ENCODE measurements around the gene C9.
"Not testable (repeated sequence)": the region's sequence is repeated elsewhere in the genome, so short reads cannot be mapped to it uniquely, and the experiment has no call there.

The C9 gene

DNA sequence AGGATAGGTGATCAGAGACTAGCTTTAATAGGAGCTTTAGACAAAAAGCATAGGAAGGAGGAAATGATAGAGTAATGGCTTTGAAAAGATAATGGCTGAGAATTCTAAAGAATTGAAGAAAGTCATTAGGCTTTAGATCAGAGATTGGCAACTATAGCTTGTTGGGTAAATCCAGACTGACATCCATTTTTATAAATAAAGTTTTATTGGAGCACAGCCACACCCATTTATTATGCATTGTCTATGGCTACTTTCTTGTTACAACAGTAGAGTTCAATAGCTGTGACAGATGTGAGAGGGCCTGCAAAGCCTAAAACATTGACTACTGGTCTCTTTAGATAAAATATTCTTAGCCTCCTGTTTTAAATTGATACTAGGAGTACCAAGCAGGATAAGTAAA lies 104.2 kb downstream of the C9 start:
- DNase-seq (ENCODE audit: low read depth) = no peak

DNA sequence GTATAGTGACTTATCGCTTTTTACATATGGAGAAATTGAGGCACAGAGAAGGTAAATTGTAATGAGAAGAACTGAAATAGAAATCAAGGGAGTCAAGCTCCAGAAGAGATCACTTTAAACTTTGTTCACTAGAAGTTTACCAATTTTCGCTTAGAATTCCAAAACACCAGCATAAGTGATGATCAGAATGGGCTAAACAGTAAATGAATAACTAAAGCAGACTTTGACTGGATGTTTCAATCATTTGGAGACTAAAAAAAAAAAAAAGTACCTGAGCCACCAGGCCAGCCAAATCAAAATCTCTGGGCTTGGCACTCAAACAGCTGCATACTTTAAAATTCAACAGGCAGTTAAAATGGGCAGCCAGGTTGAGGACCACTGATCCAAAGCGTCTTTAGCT lies 106.7 kb downstream of the C9 start:
- DNase-seq (ENCODE audit: low read depth) = no peak

DNA sequence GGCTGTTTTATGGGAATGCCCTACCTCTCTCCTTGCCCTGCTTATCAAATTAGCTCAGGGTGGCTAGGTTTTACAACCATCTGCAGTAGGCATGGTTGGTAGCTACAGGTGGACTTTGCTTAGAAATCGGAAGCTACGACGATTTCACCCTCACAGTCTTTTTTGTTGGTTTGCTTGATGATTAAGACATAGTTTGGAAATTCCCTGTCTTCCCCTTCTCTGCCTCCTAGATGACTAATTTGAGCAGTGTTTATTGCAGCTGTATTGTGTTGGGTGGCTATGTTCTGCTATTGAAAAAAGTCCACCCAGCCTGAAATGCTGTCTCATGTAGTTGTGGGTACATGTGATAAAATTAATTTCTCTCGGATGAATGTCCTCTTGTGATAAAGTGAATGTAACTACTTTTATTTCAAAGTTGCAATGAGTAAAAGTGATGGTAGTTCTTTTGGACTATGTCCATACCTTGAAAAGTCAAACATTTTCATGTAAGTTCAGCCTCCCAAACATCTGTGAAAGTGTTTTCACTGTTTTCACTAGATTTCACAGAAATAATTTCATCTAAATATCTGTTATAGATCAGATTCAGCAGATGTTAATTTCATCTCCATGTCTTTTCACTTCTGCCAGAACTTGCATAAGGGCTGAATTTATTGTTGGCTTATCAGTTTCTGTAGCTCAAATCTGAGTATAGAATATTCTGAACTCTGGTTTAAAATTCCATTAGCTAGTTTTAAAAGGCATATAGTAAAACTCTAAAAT lies 107.6 kb downstream of the C9 start:
- DNase-seq (ENCODE audit: low read depth) = no peak

DNA sequence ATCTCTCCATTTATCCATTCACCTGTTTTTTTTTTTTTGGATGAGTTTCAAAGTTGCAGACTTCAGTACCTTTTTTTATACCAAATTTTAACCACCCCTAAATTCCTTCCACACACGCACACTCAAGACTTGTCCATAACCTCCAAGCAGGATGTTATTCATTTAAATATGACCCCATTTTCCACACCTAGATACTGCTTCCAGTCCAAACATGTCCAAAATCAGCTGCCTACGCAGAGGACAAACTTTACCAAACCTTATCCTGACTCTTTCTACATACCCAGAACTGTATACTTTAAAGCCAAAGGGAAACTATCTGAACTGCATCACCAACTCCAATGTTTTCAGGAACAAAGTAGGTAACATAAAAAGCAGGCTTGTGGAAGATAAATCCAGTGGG lies 108.9 kb downstream of the C9 start:
- no peak for DNase-seq (ENCODE audit: low read depth)

DNA sequence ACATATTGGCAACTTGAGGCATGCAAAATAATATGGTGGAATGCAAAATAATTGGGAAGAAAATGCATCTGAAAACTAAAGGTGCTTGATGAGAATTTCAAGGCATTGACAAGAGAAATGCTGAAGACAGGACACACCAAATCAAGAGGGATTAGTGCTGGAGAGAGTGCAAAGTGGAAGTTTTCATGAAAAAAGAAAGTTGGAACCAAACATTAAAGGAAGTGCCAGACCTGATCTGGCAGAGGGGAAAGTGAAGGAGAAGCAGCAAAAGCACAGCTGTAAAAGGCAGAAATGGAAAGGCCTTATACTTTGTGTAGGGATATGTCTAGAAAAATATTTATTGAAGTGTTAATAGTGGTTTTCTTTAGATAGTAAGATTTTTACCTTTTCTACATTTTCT lies 109.6 kb downstream of the C9 start:
- no peak for DNase-seq (ENCODE audit: low read depth)

DNA sequence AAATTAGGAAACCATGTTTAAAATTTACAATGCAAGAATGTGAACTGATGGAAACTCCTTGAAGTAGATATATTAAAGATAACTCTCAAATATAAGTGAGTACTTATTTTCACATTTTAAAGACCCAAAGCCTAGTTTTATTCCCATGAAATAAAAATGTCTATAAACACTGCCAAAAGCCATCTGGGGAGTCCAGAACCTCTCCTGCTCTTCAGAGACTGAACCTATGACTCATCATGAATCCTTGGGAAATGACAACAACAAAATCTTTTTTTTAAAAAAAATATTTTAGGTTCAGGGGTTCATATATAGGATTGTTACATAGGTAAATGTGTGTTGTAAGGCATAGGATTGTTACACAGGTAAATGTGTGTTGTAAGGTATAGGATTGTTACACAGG lies 111.1 kb downstream of the C9 start:
- DNase-seq (ENCODE audit: low read depth) = no peak

DNA sequence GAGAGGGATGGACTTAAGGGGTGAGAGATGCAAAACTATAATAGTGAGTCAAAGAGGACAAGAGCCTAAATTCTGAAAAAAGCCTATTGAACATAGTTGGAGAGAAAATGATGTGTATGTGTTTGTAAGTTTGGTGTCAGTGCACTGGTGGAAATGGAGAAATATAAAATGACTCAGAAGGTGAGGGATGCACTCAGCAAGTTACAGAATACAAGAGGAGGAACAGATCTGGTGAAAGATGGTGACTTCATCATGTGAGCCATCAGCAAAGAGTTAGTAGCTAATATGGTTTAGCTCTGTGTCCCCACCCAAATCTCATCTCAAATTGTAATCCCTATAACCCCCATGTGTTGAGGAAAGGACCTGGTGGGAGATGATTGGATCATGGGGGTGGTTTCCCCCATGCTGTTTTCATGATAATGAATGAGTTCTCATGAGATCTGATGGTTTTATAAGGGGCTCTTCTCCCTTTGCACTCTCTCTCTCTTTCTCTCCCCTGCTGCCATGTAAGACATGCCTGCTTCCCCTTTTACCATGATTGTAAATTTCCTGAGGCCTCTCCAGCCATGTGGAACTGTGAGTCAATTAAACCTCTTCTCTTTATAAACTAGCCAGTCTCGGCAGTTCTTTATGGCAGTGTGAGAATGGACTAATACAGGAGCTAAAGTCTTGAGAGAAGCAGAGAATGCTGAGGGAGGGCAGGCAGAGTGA lies 114.6 kb downstream of the C9 start:
- no peak for DNase-seq (ENCODE audit: low read depth)

DNA sequence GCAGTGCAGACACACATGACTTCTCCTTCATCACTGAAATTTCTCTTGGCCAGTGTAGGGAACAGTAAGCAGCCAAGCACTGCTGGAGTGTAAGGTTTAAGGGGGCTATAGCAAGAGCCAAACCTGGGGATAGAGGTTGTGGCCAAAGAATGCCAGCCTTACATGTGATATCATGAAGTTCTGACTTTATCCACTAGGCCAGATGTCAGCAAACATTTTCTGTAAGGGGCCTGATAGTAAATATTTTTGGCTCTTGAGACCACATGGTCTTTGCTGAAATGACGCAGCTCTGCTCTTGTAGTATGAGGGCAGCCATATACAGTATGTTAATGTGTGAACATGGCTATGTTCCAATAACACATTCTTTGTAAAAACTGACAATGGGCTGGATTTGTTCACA lies 115.2 kb downstream of the C9 start:
- no peak for DNase-seq (ENCODE audit: low read depth)

DNA sequence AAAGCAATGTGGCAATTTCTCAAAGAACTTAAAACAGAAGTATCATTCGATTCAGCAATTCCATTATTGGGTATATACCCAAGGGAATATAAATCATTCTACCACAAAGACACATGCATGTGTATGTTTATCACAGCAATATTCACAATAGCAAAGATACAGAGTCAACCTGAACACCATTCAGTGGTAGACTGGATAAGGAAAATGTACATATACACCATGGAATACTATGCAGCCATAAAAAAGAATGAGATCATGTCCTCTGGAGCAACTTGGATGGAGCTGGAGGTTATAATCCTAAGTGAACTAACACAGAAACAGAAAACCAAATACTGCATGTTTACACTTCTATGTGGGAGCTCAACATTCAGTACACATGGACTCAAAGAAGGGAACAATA lies 123.5 kb downstream of the C9 start:
- DNase-seq (ENCODE audit: low read depth) = no peak

DNA sequence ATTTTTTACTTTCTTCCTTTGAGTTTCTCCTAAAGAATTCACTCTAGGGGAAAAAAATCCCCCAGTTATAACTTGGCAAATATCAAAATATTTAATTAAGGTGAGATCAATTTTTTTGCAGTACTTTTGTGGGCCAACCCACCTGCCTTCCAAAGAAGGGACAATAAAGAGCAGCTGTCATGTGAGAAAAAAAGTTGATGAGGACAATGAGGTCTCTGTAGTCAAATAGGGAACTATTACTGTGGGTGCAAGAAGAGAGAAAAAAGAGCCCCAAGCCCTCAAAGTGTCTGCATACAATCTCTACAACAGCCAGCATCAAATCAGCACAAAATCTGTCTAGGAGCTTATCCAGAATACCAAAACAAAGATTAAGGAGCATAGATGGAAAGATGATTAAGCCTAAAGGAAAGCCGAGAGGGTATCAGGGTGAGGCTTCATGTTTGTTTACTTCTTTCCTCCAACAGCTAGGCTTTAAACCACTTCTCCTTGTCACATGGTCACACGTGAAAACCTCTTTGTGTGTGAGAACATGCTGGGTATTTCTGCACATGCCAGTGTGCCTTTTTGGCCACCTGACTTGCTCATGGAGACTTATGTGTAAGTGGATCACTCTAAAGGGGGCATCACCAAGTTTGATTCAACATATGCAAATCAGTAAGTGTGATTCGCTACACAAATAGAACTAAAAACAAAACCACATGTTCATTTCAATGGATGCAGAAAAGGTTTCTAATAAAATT lies 125.8 kb downstream of the C9 start:
- no peak for DNase-seq (ENCODE audit: low read depth)

DNA sequence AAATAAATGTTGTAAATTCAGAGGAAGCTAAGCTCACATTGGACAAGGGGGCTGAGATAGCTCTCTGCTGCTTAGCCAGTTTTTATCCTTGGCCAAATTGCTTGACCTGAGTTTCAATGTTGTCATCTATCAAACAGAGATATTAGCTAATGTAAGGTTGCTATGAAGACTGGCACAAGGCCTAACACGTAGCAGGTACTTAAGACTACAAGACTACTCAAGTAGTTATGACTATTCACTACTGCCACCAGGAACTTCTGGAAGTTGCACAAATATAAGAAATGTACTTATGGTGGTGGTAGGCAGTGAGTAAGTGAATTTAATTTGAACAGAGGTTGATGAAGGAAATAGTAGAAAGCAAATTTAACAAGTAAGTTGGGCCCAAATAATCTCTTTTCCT lies 127.6 kb downstream of the C9 start:
- no peak for DNase-seq (ENCODE audit: low read depth)

DNA sequence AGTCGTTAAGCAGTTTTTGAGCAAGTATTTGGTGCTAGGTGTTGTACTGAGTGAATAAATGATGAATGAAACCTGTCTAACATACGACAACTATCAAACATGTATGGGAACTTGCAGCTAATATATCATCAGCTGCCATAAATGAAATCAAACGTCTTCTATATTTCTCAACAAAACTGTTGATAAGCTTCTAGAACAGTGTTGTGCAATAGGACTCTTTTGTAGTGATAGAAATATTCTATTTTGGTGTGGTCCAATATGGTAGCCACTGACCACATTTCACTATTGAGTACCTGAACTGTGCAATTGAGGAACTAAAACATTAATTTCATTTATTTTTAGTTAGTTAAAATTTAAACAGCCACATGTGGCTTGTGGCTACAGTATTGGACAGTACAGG lies 128.6 kb downstream of the C9 start:
- DNase-seq (ENCODE audit: low read depth) = no peak

DNA sequence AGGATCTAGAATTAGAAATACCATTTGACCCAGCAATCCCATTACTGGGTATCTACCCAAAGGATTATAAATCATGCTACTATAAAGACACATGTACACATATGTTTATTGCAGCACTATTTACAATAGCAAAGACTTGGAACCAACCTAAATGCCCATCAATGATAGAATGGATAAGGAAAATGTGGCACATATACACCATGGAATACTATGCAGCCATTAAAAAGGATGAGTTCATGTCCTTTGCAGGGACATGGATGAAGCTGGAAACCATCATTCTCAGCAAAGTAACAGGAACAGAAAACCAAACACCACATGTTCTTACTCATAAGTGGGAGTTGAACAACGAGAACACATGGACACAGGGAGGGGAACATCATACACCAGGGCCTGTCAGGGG lies 129.8 kb downstream of the C9 start:
- not testable (repeated sequence) for DNase-seq (ENCODE audit: low read depth)

All from activated T-cell treated with anti-CD3 and anti-CD28 coated beads for 48 hours (primary cell).